ENCODE data around the gene ASB6.
A peak's percentile ranks its signal among the peaks of the same experiment; 100 is the strongest.

Gene ASB6

GRCh38 chr9:129626079-129626624 lies 15.8 kb downstream of the ASB6 start, which contains the start of gene NTMT1:
Gene NTMT1, plus strand, starts transcription at chr9:129626163. Its CDS starts 6,541 bp downstream, at chr9:129632704.
- peak; percentile 85 for DNase-seq (ENCODE audit: low spot score)

GRCh38 chr9:129624947-129625346 lies 17.0 kb downstream of the ASB6 start:
- no peak for DNase-seq (ENCODE audit: low spot score)

- DNase-seq (ENCODE audit: low spot score) = peak; percentile 73
Observed at GRCh38 chr9:129624168-129624759, 17.7 kb downstream of the ASB6 start.

GRCh38 chr9:129623331-129623730 lies 18.6 kb downstream of the ASB6 start:
- DNase-seq (ENCODE audit: low spot score) = no peak

GRCh38 chr9:129620669-129621295 lies 21.2 kb downstream of the ASB6 start, which contains the start of gene C9orf50:
Gene C9orf50, minus strand, starts transcription at chr9:129621101. Its CDS starts 527 bp downstream, at chr9:129620574.
- no peak for DNase-seq (ENCODE audit: low spot score)

- DNase-seq (ENCODE audit: low spot score) = no peak
Observed at GRCh38 chr9:129619787-129620668, 21.9 kb downstream of the ASB6 start.

GRCh38 chr9:129617167-129617566 lies 24.8 kb downstream of the ASB6 start:
- DNase-seq (ENCODE audit: low spot score) = peak; percentile 87

GRCh38 chr9:129615407-129616285 lies 26.3 kb downstream of the ASB6 start:
- no peak for DNase-seq (ENCODE audit: low spot score)

- no peak for DNase-seq (ENCODE audit: low spot score)
Observed at GRCh38 chr9:129614932-129615331, 27.0 kb downstream of the ASB6 start.

GRCh38 chr9:129613520-129614175 lies 28.3 kb downstream of the ASB6 start:
- no peak for DNase-seq (ENCODE audit: low spot score)

- no peak for DNase-seq (ENCODE audit: low spot score)
Observed at GRCh38 chr9:129612815-129613519, 29.0 kb downstream of the ASB6 start.

- DNase-seq (ENCODE audit: low spot score) = no peak
Observed at GRCh38 chr9:129612123-129612522, 29.8 kb downstream of the ASB6 start.

- DNase-seq (ENCODE audit: low spot score) = no peak
Observed at GRCh38 chr9:129611307-129611800, 30.6 kb downstream of the ASB6 start.

GRCh38 chr9:129610473-129611306 lies 31.3 kb downstream of the ASB6 start:
- peak; percentile 91 for DNase-seq (ENCODE audit: low spot score)

- DNase-seq (ENCODE audit: low spot score) = no peak
Observed at GRCh38 chr9:129610213-129610472, 31.8 kb downstream of the ASB6 start.

GRCh38 chr9:129609486-129610212 lies 32.3 kb downstream of the ASB6 start:
- DNase-seq (ENCODE audit: low spot score) = peak; percentile 72

- no peak for DNase-seq (ENCODE audit: low spot score)
Observed at GRCh38 chr9:129608561-129609481, 33.1 kb downstream of the ASB6 start.

GRCh38 chr9:129607027-129607387 lies 34.9 kb downstream of the ASB6 start:
- DNase-seq (ENCODE audit: low spot score) = no peak
